NCI-H524 treated with DMSO at 0.1 percent for 48 hours (cell line): ENCODE data around the gene LSMEM2.
"Not testable (repeated sequence)": the region's sequence is repeated elsewhere in the genome, so short reads cannot be mapped to it uniquely, and the experiment has no call there.

ENCODE experiments used
- DNase-seq: peaks from one replicate; lab custom pipeline; 2025; lab: John Stamatoyannopoulos, UW

Gene LSMEM2

GRCh38 chr3:50298836-50299637 is 20.1 kb downstream of the LSMEM2 start, which contains the start of the genes HYAL3 and NAA80:
Gene HYAL3 (minus strand): TSS chr3:50299405. CDS start chr3:50295602, 3,803 bp downstream.
Gene NAA80 (minus strand): TSS chr3:50299405. CDS start chr3:50297463, 1,942 bp downstream.
- DNase-seq, result no peak

- no peak for DNase-seq
These were observed 20.7 kb downstream of the LSMEM2 start for GRCh38 chr3:50299638-50299928.

- no peak for DNase-seq
These were observed 21.2 kb downstream of the LSMEM2 start for GRCh38 chr3:50299929-50300680.

- no peak for DNase-seq
These were observed 21.9 kb downstream of the LSMEM2 start for GRCh38 chr3:50300681-50301254.

- DNase-seq, result no peak
These were observed 23.5 kb downstream of the LSMEM2 start for GRCh38 chr3:50302095-50303012.

GRCh38 chr3:50303013-50303815 is 24.3 kb downstream of the LSMEM2 start, which contains the start of gene HYAL1:
Gene HYAL1 (minus strand): TSS chr3:50303574. CDS start chr3:50302956, 618 bp downstream.
- DNase-seq, result no peak

GRCh38 chr3:50304601-50305000 is 25.7 kb downstream of the LSMEM2 start:
- DNase-seq, result no peak

GRCh38 chr3:50312041-50312440 is 33.2 kb downstream of the LSMEM2 start:
- not testable (repeated sequence) for DNase-seq

GRCh38 chr3:50314342-50314741 is 35.5 kb downstream of the LSMEM2 start:
- DNase-seq, result no peak

- no peak for DNase-seq
These were observed 35.9 kb downstream of the LSMEM2 start for GRCh38 chr3:50314816-50315215.

GRCh38 chr3:50316657-50317242 is 37.9 kb downstream of the LSMEM2 start:
- no peak for DNase-seq

GRCh38 chr3:50317300-50317699 is 38.4 kb downstream of the LSMEM2 start:
- DNase-seq, result no peak

- no peak for DNase-seq
These were observed 39.3 kb downstream of the LSMEM2 start for GRCh38 chr3:50318163-50318562.

GRCh38 chr3:50318615-50319014 is 39.7 kb downstream of the LSMEM2 start:
- DNase-seq, result no peak

GRCh38 chr3:50319181-50319893 is 40.5 kb downstream of the LSMEM2 start:
- DNase-seq, result no peak

GRCh38 chr3:50319894-50320625 is 41.2 kb downstream of the LSMEM2 start:
- no peak for DNase-seq

- no peak for DNase-seq
These were observed 42.0 kb downstream of the LSMEM2 start for GRCh38 chr3:50320853-50321335.

- no peak for DNase-seq
These were observed 42.6 kb downstream of the LSMEM2 start for GRCh38 chr3:50321336-50322114.
